Skin of body (tissue), 2 donors: ENCODE data around the gene SEC63. TPM values are rescaled to one million over a fixed set of nuclear protein-coding genes. Genes with fewer than 3 reads are reported as not detected.
"Not testable (repeated sequence)": the region's sequence is repeated elsewhere in the genome, so short reads cannot be mapped to it uniquely, and the experiment has no call there.

ENCODE experiments used
- DNase-seq: peaks from one replicate; lab custom pipeline; 2025; lab: John Stamatoyannopoulos, UW
- total RNA-seq: library from RNA; depleted of rRNA; stranded (reverse); fragments of >200 nt; gene quantifications from one replicate; pipeline ENCODE4 v1.2.3, GENCODE V29; 2014

The SEC63 gene
- total RNA-seq, 1 donor from 2014 or later, result 51.6 TPM

- no peak for DNase-seq
These were observed 26.1 kb downstream of the SEC63 start for GRCh38 chr6:107931894-107932293.

DNA sequence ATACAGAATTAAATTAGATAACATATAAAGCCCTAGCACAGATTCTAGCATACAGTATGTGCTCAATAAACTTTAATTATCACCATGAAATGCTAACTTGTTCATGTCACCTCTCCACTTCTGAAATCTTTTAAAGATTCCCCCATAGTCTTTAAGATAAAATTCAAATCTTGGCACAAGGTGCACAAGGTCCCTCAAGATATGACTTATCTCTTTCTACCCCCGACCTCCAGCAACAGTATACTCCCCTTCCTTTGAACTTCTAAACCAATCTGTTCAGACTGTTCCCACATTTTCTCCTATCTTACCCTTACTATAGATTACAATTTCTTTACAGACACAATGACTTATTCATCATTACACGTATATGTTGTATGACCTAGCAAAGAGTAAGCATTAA is 29.0 kb downstream of the SEC63 start:
- no peak for DNase-seq

- DNase-seq, result not testable (repeated sequence)
These were observed 31.1 kb downstream of the SEC63 start for GRCh38 chr6:107926697-107927544.

- DNase-seq, result no peak
These were observed 40.3 kb downstream of the SEC63 start for GRCh38 chr6:107917451-107918375.

- not testable (repeated sequence) for DNase-seq
These were observed 41.0 kb downstream of the SEC63 start for GRCh38 chr6:107916961-107917360.

GRCh38 chr6:107911692-107912091 is 46.3 kb downstream of the SEC63 start:
- DNase-seq, result no peak

DNA sequence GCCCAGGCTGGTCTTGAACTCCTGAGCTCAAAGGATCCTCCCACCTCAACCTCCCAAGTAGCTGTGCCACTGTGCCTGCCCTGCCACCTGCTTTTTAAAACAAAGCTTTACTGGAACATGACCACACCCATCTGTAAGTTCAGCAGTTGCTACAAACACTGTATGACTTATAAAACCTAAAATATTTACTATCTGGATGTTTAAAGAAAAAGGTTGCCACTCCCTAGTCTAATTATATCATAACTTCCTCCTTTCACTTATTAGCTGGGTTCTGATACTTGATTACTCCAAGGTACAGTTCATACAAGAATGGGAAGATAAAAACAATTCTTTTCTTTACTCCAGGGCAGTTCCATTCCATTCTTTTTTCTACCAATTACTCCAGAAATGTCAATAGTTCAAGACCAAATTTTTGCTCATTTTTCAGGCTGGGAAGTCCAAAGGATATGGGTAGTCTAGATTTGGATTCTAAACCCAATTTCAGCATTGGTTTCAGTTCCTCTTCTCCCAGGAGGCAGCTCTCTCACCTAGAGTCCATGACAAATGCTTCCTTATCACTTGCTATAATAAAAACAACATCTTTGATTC is 63.1 kb downstream of the SEC63 start:
- no peak for DNase-seq

GRCh38 chr6:107890431-107890830 is 67.6 kb downstream of the SEC63 start:
- DNase-seq, result not testable (repeated sequence)

DNA sequence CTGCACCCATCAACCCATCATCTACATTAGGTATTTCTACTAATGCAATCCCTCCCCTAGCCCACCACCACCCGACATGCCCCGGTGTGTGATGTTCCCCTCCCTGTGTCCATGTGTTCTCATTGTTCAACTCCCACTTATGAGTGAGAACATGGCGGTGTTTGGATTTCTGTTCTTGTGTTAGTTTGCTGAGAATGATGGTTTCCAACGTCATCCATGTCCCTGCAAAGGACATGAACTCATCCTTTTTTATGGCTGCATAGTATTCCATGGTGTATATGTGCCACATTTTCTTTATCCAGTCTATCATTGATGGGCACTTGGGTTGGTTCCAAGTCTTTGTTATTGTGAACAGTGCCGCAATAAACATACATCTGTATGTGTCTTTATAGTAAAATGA is 72.1 kb downstream of the SEC63 start:
- not testable (repeated sequence) for DNase-seq

DNA sequence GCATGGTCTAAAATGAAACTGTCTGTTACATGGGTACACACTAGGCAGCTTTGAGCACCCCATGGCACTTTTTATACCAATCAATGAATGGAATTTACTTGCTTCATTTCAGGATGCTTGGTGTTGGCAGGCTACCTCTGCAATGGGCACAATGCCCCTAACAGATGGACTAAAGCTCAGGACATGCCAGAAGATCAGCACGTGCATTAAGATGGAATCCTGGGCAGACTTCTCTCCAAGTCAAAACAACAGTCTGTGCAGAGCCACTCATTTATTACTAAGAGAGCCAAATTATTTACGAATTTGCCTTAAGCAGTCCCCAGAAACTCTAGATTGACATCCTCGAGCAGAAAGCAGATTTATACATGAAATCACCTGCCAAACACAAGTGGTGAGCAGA is 78.1 kb downstream of the SEC63 start:
- DNase-seq, result no peak

GRCh38 chr6:107877968-107878367 is 80.0 kb downstream of the SEC63 start:
- no peak for DNase-seq

DNA sequence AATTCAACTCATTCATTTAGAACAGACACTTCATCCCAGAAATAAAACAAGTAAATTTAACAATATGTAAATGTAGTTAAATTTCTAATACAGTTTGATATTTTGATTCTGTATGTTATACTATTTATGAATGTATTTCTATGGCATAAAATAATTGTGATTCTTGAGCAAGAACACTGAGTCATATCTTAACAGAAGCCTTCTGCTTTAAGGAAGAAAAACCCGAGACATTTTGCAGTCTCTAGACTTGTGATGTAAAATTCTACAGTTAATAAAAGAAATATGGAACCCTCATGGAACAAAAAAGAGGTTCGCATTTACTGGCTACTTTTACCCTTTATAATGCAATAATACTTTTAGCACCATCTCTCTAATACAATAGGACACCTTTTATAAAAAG is 86.0 kb downstream of the SEC63 start:
- DNase-seq, result no peak

DNA sequence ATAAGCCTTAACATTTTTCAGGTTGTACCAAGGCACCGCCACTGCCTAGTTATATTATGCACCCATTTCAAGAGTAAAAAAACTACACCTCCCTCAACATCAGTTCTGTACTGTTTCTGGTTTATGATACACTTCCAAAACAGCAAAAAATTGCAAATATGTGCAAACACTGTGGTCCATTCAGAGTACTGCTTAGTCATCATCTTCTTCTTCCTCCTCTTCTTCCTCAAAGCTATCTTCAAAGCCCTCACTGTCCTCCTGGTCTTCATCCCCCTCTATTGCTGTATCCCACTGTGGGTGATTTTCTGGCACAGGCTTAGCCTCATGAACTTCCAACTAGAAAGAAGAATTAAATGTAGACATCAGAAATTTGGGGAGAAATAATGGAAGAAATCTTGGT is 86.5 kb downstream of the SEC63 start:
- DNase-seq, result not testable (repeated sequence)

DNA sequence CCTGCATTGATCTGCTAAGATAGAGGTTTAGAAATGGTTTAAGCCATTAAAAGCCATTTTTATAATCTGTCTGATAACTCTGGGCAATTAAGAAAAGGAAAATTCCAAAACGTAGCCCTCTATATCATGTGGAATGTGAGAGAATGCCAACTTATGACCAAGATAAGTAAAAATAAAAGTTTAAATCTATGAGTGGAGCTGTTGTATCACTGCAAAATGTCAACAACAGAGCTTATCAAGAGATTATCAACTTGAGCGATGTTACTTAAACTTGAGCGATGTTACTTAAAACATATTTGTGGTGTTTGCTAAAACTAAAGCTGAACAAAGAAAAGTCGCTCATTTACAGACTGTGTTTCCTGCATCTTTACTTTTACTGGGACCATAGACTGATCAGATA is 87.0 kb downstream of the SEC63 start:
- no peak for DNase-seq

GRCh38 chr6:107870381-107870780 is 87.6 kb downstream of the SEC63 start:
- DNase-seq, result no peak

DNA sequence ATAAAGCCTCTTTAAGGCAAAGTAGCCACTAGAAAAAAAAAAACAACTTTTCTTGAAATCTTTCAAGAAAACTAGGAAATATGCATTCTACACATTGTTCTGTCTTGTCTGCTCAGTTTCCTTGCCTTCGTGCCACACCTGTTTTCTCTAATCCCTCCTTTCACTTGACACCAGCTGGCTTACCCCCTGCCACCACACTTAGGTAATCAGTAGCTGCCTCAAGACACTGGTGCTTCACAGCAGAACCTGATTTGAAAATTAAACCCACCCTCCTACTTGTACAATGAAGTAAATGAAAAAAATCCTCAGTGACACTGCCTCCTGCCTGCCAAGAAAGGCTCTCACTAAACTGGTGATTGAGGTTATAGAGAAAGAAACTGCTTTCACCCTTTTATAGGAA is 88.1 kb downstream of the SEC63 start:
- DNase-seq, result no peak

DNA sequence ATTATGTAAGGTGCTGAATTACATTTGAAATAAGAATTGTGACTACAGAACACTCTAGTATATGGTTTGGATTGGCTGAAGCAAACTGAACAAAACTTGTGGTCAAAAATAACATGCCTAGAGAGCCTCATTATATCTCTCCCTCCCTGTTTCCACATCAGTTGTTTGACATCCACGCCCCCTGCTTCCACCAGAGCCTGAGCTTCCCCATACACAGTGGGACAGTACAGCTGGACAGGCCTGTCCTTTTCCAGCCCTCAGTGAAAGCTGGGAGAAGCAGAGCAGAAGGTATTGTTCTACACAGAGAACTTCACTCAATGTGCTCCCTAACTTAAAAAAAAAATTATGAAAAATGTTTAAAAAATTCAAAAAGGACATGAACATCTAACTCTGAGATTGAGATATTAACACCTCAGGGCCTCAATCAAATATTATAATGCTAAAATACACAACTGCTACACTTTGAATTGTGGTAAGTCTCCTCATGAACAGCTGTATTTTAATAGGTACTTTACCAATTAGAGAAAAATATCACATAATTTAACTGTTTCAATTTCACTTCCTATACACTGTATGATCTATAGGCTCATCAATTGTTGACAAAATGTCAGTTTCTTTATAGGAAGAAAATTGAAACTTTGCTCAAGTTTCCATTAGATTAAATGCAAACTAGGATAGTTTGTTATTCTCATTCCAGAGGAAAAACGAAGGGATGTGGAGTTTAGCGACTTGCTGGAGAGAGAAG is 89.0 kb downstream of the SEC63 start:
- DNase-seq, result no peak

GRCh38 chr6:107867302-107867615 is 90.7 kb downstream of the SEC63 start:
- DNase-seq, result no peak

DNA sequence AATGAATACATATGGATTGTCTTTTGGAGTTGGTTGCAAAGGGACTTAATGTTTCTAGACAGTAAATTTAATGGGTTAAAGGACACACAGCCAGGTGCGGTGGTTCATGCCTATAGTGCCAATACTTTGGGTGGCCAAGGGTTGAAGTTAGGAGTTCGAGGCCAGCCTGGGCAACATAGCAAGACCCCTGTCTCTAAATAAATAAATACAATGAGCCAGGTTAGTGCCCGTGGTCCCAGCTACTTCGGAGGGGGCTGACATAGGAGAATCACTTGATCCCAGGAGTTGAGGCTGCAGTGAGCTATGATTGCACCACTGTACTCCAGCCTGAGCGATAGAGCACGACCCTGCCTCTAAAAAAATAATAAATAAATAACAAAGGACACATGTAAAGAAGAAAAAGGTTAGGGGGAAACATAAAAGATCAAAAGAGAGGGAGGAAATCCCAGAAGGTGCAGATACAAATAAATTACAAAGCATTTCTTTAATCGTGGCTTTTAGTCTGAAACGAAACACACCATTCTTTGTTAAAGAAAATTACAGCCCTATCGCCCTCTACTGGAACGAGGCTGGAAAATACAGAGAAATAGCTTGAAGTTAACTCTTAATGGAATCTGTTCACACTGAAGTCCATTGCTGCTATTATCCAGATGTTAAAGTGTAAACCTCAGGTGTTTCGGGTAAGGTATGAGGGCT is 91.3 kb downstream of the SEC63 start:
- DNase-seq, result peak; percentile 2

GRCh38 chr6:107864226-107865127 is 93.5 kb downstream of the SEC63 start:
- DNase-seq, result no peak
